Smooth muscle cell of trachea (primary cell): Measurements from ENCODE around the gene FOXD4L3. TPM values are rescaled to one million over a fixed set of nuclear protein-coding genes. Genes with fewer than 3 reads are reported as not detected.

ENCODE experiments used
- total RNA-seq: library from RNA; depleted of rRNA; stranded (reverse); fragments of >200 nt; gene quantifications from 2 replicates; pipeline ENCODE4 v1.2.1, GENCODE V29; 2014

The FOXD4L3 gene
- not detected in 2 replicates for total RNA-seq

DNA sequence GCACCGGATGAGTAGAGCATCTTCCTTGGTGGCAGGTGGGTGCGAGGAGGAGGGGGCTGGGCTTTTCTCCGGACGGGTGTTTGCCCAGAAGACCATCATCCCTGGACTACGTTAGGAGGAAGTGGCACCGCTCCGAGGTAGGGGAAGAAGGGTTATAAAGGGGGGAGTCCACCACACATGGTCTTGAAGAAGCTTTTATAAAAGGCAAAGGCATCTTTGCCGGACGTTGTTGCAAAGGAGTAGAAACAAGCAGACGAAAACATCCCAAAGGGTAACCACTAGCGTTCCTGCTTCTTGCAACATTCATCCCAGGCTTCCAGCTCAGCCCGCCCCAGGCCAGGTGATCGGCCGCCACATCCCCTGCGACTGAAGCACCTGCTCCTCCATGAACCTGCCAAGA is at the start of gene FOXD4L3:
Gene FOXD4L3, plus strand, starts transcription at position 301 of the 400 bp plus-strand sequence. Its CDS starts 85 bp downstream, at position 386.

Other genes with a start within 250 kb of the FOXD4L3 start
- gene ZNG1C, start 60.9 kb upstream of the FOXD4L3 start, total RNA-seq, result 17.3 and 19.4 TPM in 2 replicates
- 88.8 and 110 TPM in 2 replicates for gene PGM5, start 53.7 kb downstream of the FOXD4L3 start, total RNA-seq
- not detected in 2 replicates for gene TMEM252, start 238.0 kb downstream of the FOXD4L3 start, total RNA-seq